WTC11 (cell line): ENCODE data around the gene CUL4A. TPM values are rescaled to one million over a fixed set of nuclear protein-coding genes. Genes with fewer than 3 reads are reported as not detected.

Source experiments
- ATAC-seq: fragments of 200-7000 bp; cut with Tn5 transposase; 2 replicates; pipeline ENCODE4 v1.10.0; 2021; ENCODE audit warnings: mild to moderate bottlenecking, moderate library complexity
- CTCF ChIA-PET: fragments of 300-600 bp; sonication (Branson Sonifier 250); formaldehyde crosslinking; loops from one replicate; lab custom pipeline; 2021; ENCODE audit warnings: antibody characterized with exemption; lab: Charles Lee
- POLR2A ChIA-PET: fragments of 350-600 bp; sonication (Branson Sonifier 250); formaldehyde crosslinking; loops from one replicate; lab custom pipeline; 2021; ENCODE audit warnings: antibody characterized with exemption; lab: Charles Lee
- DNase-seq: peaks from one replicate; pipeline ENCODE4 v3.0.0; 2021; ENCODE audit warnings: low spot score
- H3K27ac Mint-ChIP-seq: 2 replicates; pipeline ENCODE4 v1.8.0; 2021; ENCODE audit warnings: mixed read lengths
- H3K27me3 Mint-ChIP-seq: 2 replicates; pipeline ENCODE4 v1.8.0; 2021; ENCODE audit warnings: low read depth, mild to moderate bottlenecking, moderate library complexity, mixed read lengths
- H3K36me3 Mint-ChIP-seq: 2 replicates; pipeline ENCODE4 v1.8.0; 2021; ENCODE audit warnings: mixed read lengths
- H3K4me1 Mint-ChIP-seq: 2 replicates; pipeline ENCODE4 v1.8.0; 2022; ENCODE audit warnings: mixed read lengths
- H3K4me3 Mint-ChIP-seq: 2 replicates; pipeline ENCODE4 v1.8.0; 2021; ENCODE audit warnings: mild to moderate bottlenecking, moderate library complexity, mixed read lengths
- H3K9me3 Mint-ChIP-seq: 2 replicates; pipeline ENCODE4 v1.8.0; 2021; ENCODE audit warnings: mixed read lengths
- AFF4 ChIP-seq: sonication (generic); formaldehyde crosslinking; IDR thresholded peaks from 2 replicates; pipeline ENCODE4 v1.8.1; 2023; ENCODE audit warnings: mild to moderate bottlenecking, missing genetic modification reagents, borderline replicate concordance
- CREB1 ChIP-seq: sonication (generic); formaldehyde crosslinking; IDR thresholded peaks from 2 replicates; pipeline ENCODE4 v1.8.0; 2023; ENCODE audit warnings: mild to moderate bottlenecking, missing genetic modification reagents
- EMX1 ChIP-seq: fragments of 250-450 bp; sonication (Bioruptor Pico); IDR thresholded peaks from 2 replicates; pipeline ENCODE4 v1.8.0; 2021; ENCODE audit warnings: mild to moderate bottlenecking
- FOXK1 ChIP-seq: sonication (generic); formaldehyde crosslinking; IDR thresholded peaks from 2 replicates; pipeline ENCODE4 v1.8.0; 2022; ENCODE audit warnings: mild to moderate bottlenecking, moderate library complexity, missing genetic modification reagents
- GRHL2 ChIP-seq: fragments of 250-450 bp; sonication (Bioruptor Pico); IDR thresholded peaks from 2 replicates; pipeline ENCODE4 v1.8.0; 2022; ENCODE audit warnings: mild to moderate bottlenecking, moderate library complexity; ENCODE audit not compliant: insufficient replicate concordance, severe bottlenecking
- GTF2I ChIP-seq: fragments of 250-450 bp; sonication (Bioruptor Pico); conservative IDR thresholded peaks from 2 replicates; pipeline ENCODE4 v1.4.0; 2021; ENCODE audit warnings: mild to moderate bottlenecking
- IRF2 ChIP-seq: sonication (generic); formaldehyde crosslinking; IDR thresholded peaks from 2 replicates; pipeline ENCODE4 v1.8.0; 2022; ENCODE audit warnings: low read depth, missing genetic modification reagents, borderline replicate concordance
- NFATC4 ChIP-seq: fragments of 250-450 bp; sonication (Bioruptor Pico); IDR thresholded peaks from 2 replicates; pipeline ENCODE4 v1.9.0; 2021; ENCODE audit warnings: mild to moderate bottlenecking
- NFE2L1 ChIP-seq: sonication (generic); formaldehyde crosslinking; IDR thresholded peaks from 2 replicates; pipeline ENCODE4 v1.8.1; 2023; ENCODE audit warnings: missing genetic modification reagents
- NR1H2 ChIP-seq: sonication (generic); formaldehyde crosslinking; IDR thresholded peaks from 2 replicates; pipeline ENCODE4 v1.9.0; 2021; ENCODE audit warnings: mild to moderate bottlenecking, moderate library complexity, missing genetic modification reagents
- NR2C2 ChIP-seq: sonication (generic); formaldehyde crosslinking; IDR thresholded peaks from 2 replicates; pipeline ENCODE4 v1.8.0; 2022; ENCODE audit warnings: mild to moderate bottlenecking, missing genetic modification reagents
- NR3C1 ChIP-seq: sonication (generic); formaldehyde crosslinking; conservative IDR thresholded peaks from 2 replicates; pipeline ENCODE4 v1.8.1; 2023; ENCODE audit warnings: low read depth, mild to moderate bottlenecking, missing genetic modification reagents
- OVOL2 ChIP-seq: fragments of 250-450 bp; sonication (Bioruptor Pico); IDR thresholded peaks from 2 replicates; pipeline ENCODE4 v1.9.0; 2021; ENCODE audit warnings: mild to moderate bottlenecking, borderline replicate concordance
- RORB ChIP-seq: fragments of 250-450 bp; sonication (Bioruptor Pico); IDR thresholded peaks from 2 replicates; pipeline ENCODE4 v1.9.0; 2021; ENCODE audit warnings: mild to moderate bottlenecking
- ZNF138 ChIP-seq: sonication (generic); formaldehyde crosslinking; conservative IDR thresholded peaks from 2 replicates; pipeline ENCODE4 v1.8.1; 2022; ENCODE audit warnings: mild to moderate bottlenecking, moderate library complexity, missing genetic modification reagents
- ZNF232 ChIP-seq: sonication (generic); formaldehyde crosslinking; IDR thresholded peaks from 2 replicates; pipeline ENCODE4 v1.8.0; 2022; ENCODE audit warnings: mild to moderate bottlenecking, missing genetic modification reagents
- ZNF396 ChIP-seq: fragments of 250-450 bp; sonication (Bioruptor Pico); IDR thresholded peaks from 2 replicates; pipeline ENCODE4 v1.8.0; 2021; ENCODE audit warnings: mild to moderate bottlenecking, moderate library complexity, borderline replicate concordance
- total RNA-seq: library from RNA; stranded (reverse); gene quantifications from 3 replicates; pipeline ENCODE4 v1.2.3, GENCODE V29; 2021
- TF ChIP-seq, protein P1 (sequence below): sonication (generic); formaldehyde crosslinking; IDR thresholded peaks from 2 replicates; pipeline ENCODE4 v1.8.1; 2023; ENCODE audit warnings: mild to moderate bottlenecking, missing genetic modification reagents, moderate library complexity
- TF ChIP-seq, protein P2 (sequence below): sonication (generic); formaldehyde crosslinking; IDR thresholded peaks from 2 replicates; pipeline ENCODE4 v1.8.0; 2022; ENCODE audit warnings: mild to moderate bottlenecking, missing genetic modification reagents
- TF ChIP-seq, protein P3 (sequence below): sonication (generic); formaldehyde crosslinking; IDR thresholded peaks from 2 replicates; pipeline ENCODE4 v1.8.0; 2022; ENCODE audit warnings: mild to moderate bottlenecking, missing genetic modification reagents
- TF ChIP-seq, protein P4 (sequence below): sonication (generic); formaldehyde crosslinking; IDR thresholded peaks from 2 replicates; pipeline ENCODE4 v1.8.0; 2022; ENCODE audit warnings: mild to moderate bottlenecking, missing genetic modification reagents
- TF ChIP-seq, protein P5 (sequence below): sonication (generic); formaldehyde crosslinking; IDR thresholded peaks from 2 replicates; pipeline ENCODE4 v1.8.1; 2022; ENCODE audit warnings: mild to moderate bottlenecking, missing genetic modification reagents, moderate library complexity, borderline replicate concordance
- TF ChIP-seq, protein P6 (sequence below): fragments of 250-450 bp; sonication (Bioruptor Pico); IDR thresholded peaks from 2 replicates; pipeline ENCODE4 v1.9.0; 2021; ENCODE audit warnings: mild to moderate bottlenecking

CUL4A gene
- total RNA-seq, 1 experiment from 2014 or later, result 99.9 TPM

DNA sequence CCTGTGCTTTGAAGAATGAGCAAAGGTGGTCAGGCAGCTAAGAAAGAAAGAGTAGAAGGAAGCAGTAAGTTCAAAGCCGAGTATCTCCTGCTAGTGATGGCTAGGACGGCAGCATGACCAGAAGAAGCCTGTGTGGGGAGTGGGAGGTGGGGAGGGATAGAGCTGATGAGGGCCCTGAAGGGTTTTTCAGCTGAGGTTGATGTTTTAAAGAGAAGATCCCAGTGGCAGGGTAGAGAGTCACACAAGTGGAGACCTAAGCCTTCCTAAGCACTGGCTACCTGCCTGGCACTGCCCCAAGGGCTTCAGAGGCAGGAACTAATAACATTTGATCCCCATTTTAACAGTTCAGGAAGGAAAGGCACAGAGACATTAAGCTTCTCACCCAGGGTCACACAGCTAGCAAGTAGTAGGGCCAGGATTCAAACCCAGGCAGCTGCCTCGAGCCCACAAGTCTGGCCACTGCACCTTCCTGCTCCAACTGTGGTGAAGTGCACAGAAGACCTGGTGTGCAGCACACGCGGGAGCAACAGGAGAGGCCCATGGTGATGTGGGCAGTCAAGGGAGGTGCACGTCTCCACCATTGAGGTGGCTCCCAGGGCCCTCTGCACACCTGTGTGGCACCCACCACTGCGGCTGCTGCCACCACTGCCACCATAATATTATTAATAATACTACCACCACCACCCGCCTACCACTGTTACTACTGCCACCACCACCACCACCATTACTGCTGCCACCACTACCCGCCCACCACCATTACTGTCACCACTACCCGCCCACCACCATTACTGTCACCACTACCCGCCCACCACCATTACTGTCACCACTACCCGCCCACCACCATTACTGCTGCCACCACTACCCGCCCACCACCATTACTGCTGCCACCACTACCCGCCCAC is 22.1 kb downstream of the CUL4A start:
- H3K4me3 Mint-ChIP-seq, result no peak overlapping the region
- TF ChIP-seq NR3C1 (CRISPR knock-in tag) (no peak), ZNF232 (CRISPR knock-in tag) (no peak), NR1H2 (CRISPR knock-in tag) (no peak), NR2C2 (CRISPR knock-in tag) (no peak), CREB1 (no peak), OVOL2 (CRISPR knock-in tag) (no peak), GRHL2 (CRISPR knock-in tag) (no peak), ZNF138 (no peak), ZNF396 (CRISPR knock-in tag) (no peak)
- TF ChIP-seq, protein P1, sequence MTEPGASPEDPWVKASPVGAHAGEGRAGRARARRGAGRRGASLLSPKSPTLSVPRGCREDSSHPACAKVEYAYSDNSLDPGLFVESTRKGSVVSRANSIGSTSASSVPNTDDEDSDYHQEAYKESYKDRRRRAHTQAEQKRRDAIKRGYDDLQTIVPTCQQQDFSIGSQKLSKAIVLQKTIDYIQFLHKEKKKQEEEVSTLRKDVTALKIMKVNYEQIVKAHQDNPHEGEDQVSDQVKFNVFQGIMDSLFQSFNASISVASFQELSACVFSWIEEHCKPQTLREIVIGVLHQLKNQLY, result no peak
- TF ChIP-seq, protein P2, sequence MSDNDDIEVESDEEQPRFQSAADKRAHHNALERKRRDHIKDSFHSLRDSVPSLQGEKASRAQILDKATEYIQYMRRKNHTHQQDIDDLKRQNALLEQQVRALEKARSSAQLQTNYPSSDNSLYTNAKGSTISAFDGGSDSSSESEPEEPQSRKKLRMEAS, result no peak
- TF ChIP-seq, protein P3, sequence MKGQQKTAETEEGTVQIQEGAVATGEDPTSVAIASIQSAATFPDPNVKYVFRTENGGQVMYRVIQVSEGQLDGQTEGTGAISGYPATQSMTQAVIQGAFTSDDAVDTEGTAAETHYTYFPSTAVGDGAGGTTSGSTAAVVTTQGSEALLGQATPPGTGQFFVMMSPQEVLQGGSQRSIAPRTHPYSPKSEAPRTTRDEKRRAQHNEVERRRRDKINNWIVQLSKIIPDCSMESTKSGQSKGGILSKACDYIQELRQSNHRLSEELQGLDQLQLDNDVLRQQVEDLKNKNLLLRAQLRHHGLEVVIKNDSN (CRISPR knock-in tag), result no peak
- TF ChIP-seq, protein P4, sequence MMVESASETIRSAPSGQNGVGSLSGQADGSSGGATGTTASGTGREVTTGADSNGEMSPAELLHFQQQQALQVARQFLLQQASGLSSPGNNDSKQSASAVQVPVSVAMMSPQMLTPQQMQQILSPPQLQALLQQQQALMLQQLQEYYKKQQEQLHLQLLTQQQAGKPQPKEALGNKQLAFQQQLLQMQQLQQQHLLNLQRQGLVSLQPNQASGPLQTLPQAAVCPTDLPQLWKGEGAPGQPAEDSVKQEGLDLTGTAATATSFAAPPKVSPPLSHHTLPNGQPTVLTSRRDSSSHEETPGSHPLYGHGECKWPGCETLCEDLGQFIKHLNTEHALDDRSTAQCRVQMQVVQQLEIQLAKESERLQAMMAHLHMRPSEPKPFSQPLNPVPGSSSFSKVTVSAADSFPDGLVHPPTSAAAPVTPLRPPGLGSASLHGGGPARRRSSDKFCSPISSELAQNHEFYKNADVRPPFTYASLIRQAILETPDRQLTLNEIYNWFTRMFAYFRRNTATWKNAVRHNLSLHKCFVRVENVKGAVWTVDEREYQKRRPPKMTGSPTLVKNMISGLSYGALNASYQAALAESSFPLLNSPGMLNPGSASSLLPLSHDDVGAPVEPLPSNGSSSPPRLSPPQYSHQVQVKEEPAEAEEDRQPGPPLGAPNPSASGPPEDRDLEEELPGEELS (CRISPR knock-in tag), result no peak
- POLR2A ChIA-PET, result interaction anchor here (0.5 to 0.6 kb wide), 2 partner anchors 36 to 176 kb away, joined by 3 read pairs; no protein-coding TSS in a partner anchor
- H3K27me3 Mint-ChIP-seq, result no peaks in the 10 kb centered on the region
- CTCF ChIA-PET, result no interaction called here
- no peak overlapping the region for H3K27ac Mint-ChIP-seq
- H3K36me3 Mint-ChIP-seq, result peaks cover 57% of the 10 kb centered on the region
- no peak for ATAC-seq
- no peaks in the 10 kb centered on the region for H3K4me1 Mint-ChIP-seq
- DNase-seq, result no peak
- H3K9me3 Mint-ChIP-seq, result no peaks in the 10 kb centered on the region

- ATAC-seq, result no peak
- Mint-ChIP-seq H3K36me3 (peaks cover 51% of the 10 kb centered on the region), H3K4me1 (no peaks in the 10 kb centered on the region), H3K9me3 (no peaks in the 10 kb centered on the region), H3K27ac (no peak overlapping the region), H3K4me3 (no peak overlapping the region), H3K27me3 (no peaks in the 10 kb centered on the region)
- no peak for DNase-seq
- CTCF ChIA-PET, result interaction anchor here (0.5 kb wide), 1 partner anchor 89 kb away, joined by 4 read pairs; no protein-coding TSS in a partner anchor
- POLR2A ChIA-PET, result interaction anchor here (0.6 to 1.0 kb wide), 3 partner anchors 24 to 295 kb away, joined by 3 read pairs; partner anchors contain the start of gene PCID2
- TF ChIP-seq, protein P5, sequence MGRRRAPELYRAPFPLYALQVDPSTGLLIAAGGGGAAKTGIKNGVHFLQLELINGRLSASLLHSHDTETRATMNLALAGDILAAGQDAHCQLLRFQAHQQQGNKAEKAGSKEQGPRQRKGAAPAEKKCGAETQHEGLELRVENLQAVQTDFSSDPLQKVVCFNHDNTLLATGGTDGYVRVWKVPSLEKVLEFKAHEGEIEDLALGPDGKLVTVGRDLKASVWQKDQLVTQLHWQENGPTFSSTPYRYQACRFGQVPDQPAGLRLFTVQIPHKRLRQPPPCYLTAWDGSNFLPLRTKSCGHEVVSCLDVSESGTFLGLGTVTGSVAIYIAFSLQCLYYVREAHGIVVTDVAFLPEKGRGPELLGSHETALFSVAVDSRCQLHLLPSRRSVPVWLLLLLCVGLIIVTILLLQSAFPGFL (CRISPR knock-in tag), result no peak
- TF ChIP-seq NFATC4 (CRISPR knock-in tag) (no peak), NFE2L1 (CRISPR knock-in tag) (no peak), RORB (no peak), IRF2 (no peak), GTF2I (CRISPR knock-in tag) (no peak), ZNF396 (CRISPR knock-in tag) (no peak), AFF4 (no peak), EMX1 (CRISPR knock-in tag) (no peak), FOXK1 (CRISPR knock-in tag) (no peak)
- TF ChIP-seq, protein P6, sequence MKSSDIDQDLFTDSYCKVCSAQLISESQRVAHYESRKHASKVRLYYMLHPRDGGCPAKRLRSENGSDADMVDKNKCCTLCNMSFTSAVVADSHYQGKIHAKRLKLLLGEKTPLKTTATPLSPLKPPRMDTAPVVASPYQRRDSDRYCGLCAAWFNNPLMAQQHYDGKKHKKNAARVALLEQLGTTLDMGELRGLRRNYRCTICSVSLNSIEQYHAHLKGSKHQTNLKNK (CRISPR knock-in tag), result no peak
- TF ChIP-seq, protein P3 (CRISPR knock-in tag), result no peak
Measured at GRCh38 chr13:113232208-113233003, 23.0 kb downstream of the CUL4A start.
